HepG2 (cell line): ENCODE data around the gene VPS4B. TPM values are rescaled to one million over a fixed set of nuclear protein-coding genes. Genes with fewer than 3 reads are reported as not detected.

Source experiments
- BATF2 ChIP-seq: sonication (generic); formaldehyde crosslinking; IDR thresholded peaks from 2 replicates; pipeline ENCODE4 v1.8.0; 2022; ENCODE audit warnings: mild to moderate bottlenecking, missing genetic modification reagents, moderate library complexity
- CBX5 ChIP-seq: sonication (generic); formaldehyde crosslinking; IDR thresholded peaks from 2 replicates; pipeline ENCODE4 v1.4.0; 2020; ENCODE audit warnings: missing genetic modification reagents, borderline replicate concordance
- MAX ChIP-seq: IDR thresholded peaks from 2 replicates; pipeline ENCODE4 v1.6.1; 2012; ENCODE audit warnings: inconsistent platforms
- MEIS2 ChIP-seq: sonication (generic); formaldehyde crosslinking; IDR thresholded peaks from 2 replicates; pipeline ENCODE4 v1.9.0; 2021; ENCODE audit warnings: mild to moderate bottlenecking, missing genetic modification reagents
- NFAT5 ChIP-seq: sonication (generic); formaldehyde crosslinking; IDR thresholded peaks from 2 replicates; pipeline ENCODE4 v1.4.0; 2020; ENCODE audit warnings: missing genetic modification reagents
- NFKB2 ChIP-seq: sonication (generic); formaldehyde crosslinking; IDR thresholded peaks from 2 replicates; pipeline ENCODE4 v1.4.0; 2020; ENCODE audit warnings: missing genetic modification reagents, borderline replicate concordance
- PHB2 ChIP-seq: fragments of 450-650 bp; IDR thresholded peaks from 2 replicates; pipeline ENCODE4 v1.6.1; 2018; ENCODE audit not compliant: partially characterized antibody
- PRMT3 ChIP-seq: sonication (generic); formaldehyde crosslinking; IDR thresholded peaks from 2 replicates; pipeline ENCODE4 v1.8.1; 2022; ENCODE audit warnings: low read depth, mild to moderate bottlenecking, moderate library complexity, missing genetic modification reagents, borderline replicate concordance
- SMARCC2 ChIP-seq: fragments of 450-650 bp; IDR thresholded peaks from 2 replicates; pipeline ENCODE4 v1.6.1; 2017; ENCODE audit warnings: antibody characterized with exemption, mild to moderate bottlenecking
- SRSF1 ChIP-seq: fragments of 200-400 bp; formaldehyde crosslinking; optimal IDR thresholded peaks from 2 replicates; pipeline ENCODE3; 2017; ENCODE audit warnings: mild to moderate bottlenecking, low read depth, low read length, moderate library complexity
- TCF7 ChIP-seq: sonication (generic); IDR thresholded peaks from 2 replicates; pipeline ENCODE4 v1.6.1; 2016; ENCODE audit warnings: antibody characterized with exemption, low read depth
- TOPORS ChIP-seq: sonication (generic); formaldehyde crosslinking; IDR thresholded peaks from 2 replicates; pipeline ENCODE4 v1.8.0; 2023; ENCODE audit warnings: mild to moderate bottlenecking, missing genetic modification reagents
- ZFP41 ChIP-seq: sonication (generic); formaldehyde crosslinking; IDR thresholded peaks from 2 replicates; pipeline ENCODE4 v1.4.0; 2020; ENCODE audit warnings: mild to moderate bottlenecking, missing genetic modification reagents, borderline replicate concordance
- ZNF251 ChIP-seq: sonication (generic); formaldehyde crosslinking; IDR thresholded peaks from 2 replicates; pipeline ENCODE4 v1.9.0; 2021; ENCODE audit warnings: mild to moderate bottlenecking, missing genetic modification reagents
- ZNF350 ChIP-seq: sonication (generic); formaldehyde crosslinking; IDR thresholded peaks from 2 replicates; pipeline ENCODE4 v1.4.0; 2020; ENCODE audit warnings: mild to moderate bottlenecking, low read depth, missing genetic modification reagents, borderline replicate concordance
- ZNF83 ChIP-seq: sonication (generic); formaldehyde crosslinking; IDR thresholded peaks from 2 replicates; pipeline ENCODE4 v1.4.0; 2020; ENCODE audit warnings: missing genetic modification reagents, mild to moderate bottlenecking, borderline replicate concordance
- polyA plus RNA-seq, 8 experiments: library from polyadenylated mRNA; depleted of rRNA in 3 of 8; stranded (reverse) in 7 of 8; unstranded in 1 of 8; fragments of >200 nt; fragmentation: Illumina TruSeq in 4 of 8; extraction: Trizol in 4 of 8; gene quantifications; 2 replicates each; pipeline versions ENCODE4 v1.2.1 to v1.2.3, GENCODE V29; 2011 to 2016; ENCODE audit warnings: low read depth in 4 of 8, missing spikeins in 1 of 8, mixed read lengths in 1 of 8; ENCODE audit not compliant: insufficient read depth in 1 of 8
- total RNA-seq, 5 experiments: library from RNA; depleted of rRNA; stranded (reverse); fragments of >200 nt; fragmentation: Illumina TruSeq; extraction: Trizol; gene quantifications; 2 replicates each; pipeline ENCODE4 v1.2.3, GENCODE V29; 2016; ENCODE audit warnings: low read depth in 1 of 5
- TF ChIP-seq, protein P1 (sequence below): fragments of 450-650 bp; IDR thresholded peaks from 2 replicates; pipeline ENCODE4 v1.6.1; 2016
- TF ChIP-seq, protein P2 (sequence below): sonication (generic); formaldehyde crosslinking; IDR thresholded peaks from 2 replicates; pipeline ENCODE4 v1.8.0; 2022; ENCODE audit warnings: missing genetic modification reagents, low read depth, mild to moderate bottlenecking, borderline replicate concordance
- TF ChIP-seq, protein P3 (sequence below): sonication (generic); formaldehyde crosslinking; IDR thresholded peaks from 2 replicates; pipeline ENCODE4 v1.4.0; 2020; ENCODE audit warnings: missing genetic modification reagents

The VPS4B gene
- total and polyA plus RNA-seq, 2 of the 13 experiments (the other 11 are each of a cell fraction or from before 2014, with no cell fraction given): 12.8 to 25.9 TPM

GRCh38 chr18:63422087-63422863 is at the start of gene VPS4B (continued):
- TF ChIP-seq, protein P1, sequence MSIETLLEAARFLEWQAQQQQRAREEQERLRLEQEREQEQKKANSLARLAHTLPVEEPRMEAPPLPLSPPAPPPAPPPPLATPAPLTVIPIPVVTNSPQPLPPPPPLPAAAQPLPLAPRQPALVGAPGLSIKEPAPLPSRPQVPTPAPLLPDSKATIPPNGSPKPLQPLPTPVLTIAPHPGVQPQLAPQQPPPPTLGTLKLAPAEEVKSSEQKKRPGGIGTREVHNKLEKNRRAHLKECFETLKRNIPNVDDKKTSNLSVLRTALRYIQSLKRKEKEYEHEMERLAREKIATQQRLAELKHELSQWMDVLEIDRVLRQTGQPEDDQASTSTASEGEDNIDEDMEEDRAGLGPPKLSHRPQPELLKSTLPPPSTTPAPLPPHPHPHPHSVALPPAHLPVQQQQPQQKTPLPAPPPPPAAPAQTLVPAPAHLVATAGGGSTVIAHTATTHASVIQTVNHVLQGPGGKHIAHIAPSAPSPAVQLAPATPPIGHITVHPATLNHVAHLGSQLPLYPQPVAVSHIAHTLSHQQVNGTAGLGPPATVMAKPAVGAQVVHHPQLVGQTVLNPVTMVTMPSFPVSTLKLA: peak; percentile 22
- TF ChIP-seq MAX (peak; percentile 69), SRSF1 (peak; percentile 81), NFKB2 (CRISPR knock-in tag) (0 out of 2 replicates have a peak, but pooled peaks have one; percentile 19), ZNF251 (CRISPR knock-in tag) (no peak), PRMT3 (CRISPR knock-in tag) (no peak), ZFP41 (no peak), BATF2 (CRISPR knock-in tag) (0 out of 2 replicates have a peak, but pooled peaks have one; percentile 54), SMARCC2 (no peak), NFAT5 (CRISPR knock-in tag) (no peak), ZNF83 (CRISPR knock-in tag) (no peak), TCF7 (no peak), TOPORS (CRISPR knock-in tag) (peak; percentile 42; the same call in 1 of the 2 replicates), PHB2 (no peak), CBX5 (CRISPR knock-in tag) (no peak; the same call in 1 of the 2 replicates), MEIS2 (no peak), ZNF350 (CRISPR knock-in tag) (peak; percentile 93; the same call in 1 of the 2 replicates)
- TF ChIP-seq, protein P2, sequence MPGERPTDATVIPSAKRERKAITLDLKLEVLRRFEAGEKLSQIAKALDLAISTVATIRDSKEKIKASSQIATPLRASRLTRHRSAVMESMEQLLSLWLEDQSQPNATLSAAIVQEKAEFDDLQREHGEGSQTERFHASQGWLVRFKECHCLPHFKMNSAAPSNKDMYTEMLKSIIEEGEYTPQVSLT (CRISPR knock-in tag): no peak
- TF ChIP-seq, protein P3, sequence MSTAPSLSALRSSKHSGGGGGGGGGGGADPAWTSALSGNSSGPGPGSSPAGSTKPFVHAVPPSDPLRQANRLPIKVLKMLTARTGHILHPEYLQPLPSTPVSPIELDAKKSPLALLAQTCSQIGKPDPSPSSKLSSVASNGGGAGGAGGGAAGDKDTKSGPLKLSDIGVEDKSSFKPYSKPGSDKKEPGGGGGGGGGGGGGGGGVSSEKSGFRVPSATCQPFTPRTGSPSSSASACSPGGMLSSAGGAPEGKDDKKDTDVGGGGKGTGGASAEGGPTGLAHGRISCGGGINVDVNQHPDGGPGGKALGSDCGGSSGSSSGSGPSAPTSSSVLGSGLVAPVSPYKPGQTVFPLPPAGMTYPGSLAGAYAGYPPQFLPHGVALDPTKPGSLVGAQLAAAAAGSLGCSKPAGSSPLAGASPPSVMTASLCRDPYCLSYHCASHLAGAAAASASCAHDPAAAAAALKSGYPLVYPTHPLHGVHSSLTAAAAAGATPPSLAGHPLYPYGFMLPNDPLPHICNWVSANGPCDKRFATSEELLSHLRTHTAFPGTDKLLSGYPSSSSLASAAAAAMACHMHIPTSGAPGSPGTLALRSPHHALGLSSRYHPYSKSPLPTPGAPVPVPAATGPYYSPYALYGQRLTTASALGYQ: peak; percentile 57; the same call in 1 of the 2 replicates
